GM21526 (cell line): ENCODE results near the gene PPP2R1B.
"Not testable (repeated sequence)": the region's sequence is repeated elsewhere in the genome, so short reads cannot be mapped to it uniquely, and the experiment has no call there.

ENCODE experiments used
- ATAC-seq: cut with Tn5 transposase; IDR thresholded peaks from one replicate; pipeline ENCODE4 v1.9.1; 2021; ENCODE audit warnings: moderate library complexity; ENCODE audit not compliant: unreplicated experiment, low FRiP score

The PPP2R1B gene

GRCh38 chr11:111729071-111729830, 36.9 kb downstream of the PPP2R1B start:
- no peak for ATAC-seq

GRCh38 chr11:111727431-111727830, 38.8 kb downstream of the PPP2R1B start:
- ATAC-seq = no peak

DNA sequence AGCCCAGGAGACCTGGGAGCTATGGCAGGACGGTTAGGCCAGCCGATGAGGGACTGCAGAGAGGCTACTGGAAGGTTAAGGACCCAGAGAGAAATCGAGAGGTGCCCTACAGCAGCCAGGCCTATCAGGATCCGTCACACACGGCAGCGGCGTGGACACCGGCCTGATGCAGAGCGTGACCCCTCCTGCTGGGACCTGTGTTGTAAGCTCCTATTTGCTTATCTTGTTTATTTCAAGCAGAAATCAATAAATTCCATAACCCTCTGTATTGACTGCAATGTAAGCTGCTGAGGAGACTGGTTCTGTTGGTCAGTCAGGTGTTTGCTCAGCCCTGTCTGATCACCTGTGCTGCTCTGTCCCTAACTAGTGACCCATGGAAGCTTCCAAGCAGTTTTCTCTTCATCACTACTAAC, 39.9 kb downstream of the PPP2R1B start:
- ATAC-seq = no peak

- no peak for ATAC-seq
Observed at GRCh38 chr11:111725621-111726020, 40.6 kb downstream of the PPP2R1B start.

DNA sequence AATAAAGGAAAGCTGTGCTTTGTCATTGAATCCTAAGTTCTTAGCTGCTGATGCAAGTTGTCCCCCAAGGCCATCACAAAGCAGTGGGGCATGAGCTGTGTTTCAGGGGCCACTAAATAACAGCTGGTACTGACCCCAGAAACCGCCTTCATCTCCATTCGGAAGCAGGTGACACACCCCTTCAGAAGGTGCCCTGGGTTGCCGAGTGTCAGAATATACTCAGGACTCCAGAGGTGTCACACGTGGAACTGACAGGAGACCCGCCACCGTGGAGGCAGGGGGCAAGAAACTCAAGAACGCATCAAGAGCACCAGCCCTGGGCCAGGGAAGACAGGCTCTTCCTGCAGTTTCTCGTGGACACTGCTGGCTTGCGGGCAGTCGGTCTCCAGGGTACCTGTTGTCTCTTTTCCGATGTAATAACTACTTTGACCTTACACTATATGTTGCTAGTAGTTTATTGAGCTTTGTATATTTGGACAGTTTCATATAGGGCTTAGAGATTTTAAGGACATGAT, 41.5 kb downstream of the PPP2R1B start:
- ATAC-seq = no peak

GRCh38 chr11:111723595-111723994, 42.6 kb downstream of the PPP2R1B start:
- ATAC-seq = no peak

DNA sequence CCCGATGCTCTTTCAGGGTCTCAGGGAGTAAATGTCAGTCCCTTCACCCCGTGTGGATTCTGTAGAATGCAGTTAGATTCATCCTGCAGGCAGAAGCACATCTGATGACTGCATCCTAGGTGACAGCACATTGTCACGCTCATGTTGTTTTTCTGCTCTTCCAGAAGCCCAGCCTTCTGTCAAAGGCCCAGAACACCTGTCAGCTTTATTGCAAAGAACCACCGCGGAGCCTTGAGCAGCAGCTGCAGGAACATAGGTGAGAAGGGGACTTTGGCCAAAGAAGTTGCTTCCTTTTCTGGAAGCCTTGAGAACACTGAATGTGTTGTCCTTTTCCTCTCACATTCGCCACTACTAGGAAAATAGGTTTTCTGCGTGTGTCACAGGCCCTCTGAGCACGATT, 43.7 kb downstream of the PPP2R1B start:
- ATAC-seq = no peak

DNA sequence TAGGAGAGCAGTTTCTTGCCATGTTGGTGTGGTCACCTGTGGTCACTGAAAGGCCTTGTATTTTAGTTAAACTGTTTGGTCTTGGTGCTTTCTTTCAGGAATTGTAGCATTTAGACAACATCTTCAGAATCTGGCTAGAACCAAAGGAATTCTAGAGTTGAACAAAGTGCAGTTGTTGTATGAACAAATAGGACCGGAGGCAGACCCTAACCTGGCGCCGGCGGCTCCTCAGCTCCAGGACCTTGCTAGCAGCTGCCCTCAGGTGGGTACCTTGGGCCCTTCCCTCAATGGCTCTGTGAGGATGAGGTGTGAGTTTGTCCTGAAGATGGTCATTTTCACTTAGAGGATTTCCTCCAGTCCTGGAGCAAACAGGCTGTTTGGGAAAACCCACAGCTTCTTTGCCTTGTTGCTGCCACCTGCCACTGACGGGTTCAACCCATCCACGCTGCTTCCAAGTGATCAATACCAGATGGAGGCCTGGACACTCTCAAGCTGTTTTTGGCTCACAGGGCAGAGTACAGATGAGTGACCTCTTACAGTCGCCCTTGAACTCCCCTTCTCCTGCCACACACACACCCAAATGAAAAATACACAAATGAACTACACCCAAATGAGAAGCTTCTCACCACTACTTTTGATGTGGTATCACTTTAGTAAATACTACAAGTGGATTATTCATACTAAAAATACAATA, 45.2 kb downstream of the PPP2R1B start:
- no peak for ATAC-seq

DNA sequence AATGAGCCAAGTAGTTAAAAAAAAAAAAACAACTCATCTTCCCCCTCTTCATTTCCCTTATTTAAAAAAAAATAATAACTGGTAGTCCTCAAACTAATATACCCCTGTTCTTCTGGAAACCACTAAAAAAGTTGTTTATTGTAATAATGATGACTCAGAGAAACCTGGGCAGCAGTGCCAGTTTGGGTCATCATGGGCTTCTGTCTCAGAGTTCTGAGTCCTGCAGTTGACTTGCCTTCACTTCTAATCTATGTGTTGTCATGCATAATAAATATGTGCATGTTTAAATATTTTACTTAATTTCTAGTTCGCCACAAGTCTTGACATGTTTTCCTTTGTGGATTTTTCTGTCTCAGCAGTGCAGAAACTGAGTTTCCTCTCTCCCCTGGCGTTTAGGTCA, 46.8 kb downstream of the PPP2R1B start:
- no peak for ATAC-seq

DNA sequence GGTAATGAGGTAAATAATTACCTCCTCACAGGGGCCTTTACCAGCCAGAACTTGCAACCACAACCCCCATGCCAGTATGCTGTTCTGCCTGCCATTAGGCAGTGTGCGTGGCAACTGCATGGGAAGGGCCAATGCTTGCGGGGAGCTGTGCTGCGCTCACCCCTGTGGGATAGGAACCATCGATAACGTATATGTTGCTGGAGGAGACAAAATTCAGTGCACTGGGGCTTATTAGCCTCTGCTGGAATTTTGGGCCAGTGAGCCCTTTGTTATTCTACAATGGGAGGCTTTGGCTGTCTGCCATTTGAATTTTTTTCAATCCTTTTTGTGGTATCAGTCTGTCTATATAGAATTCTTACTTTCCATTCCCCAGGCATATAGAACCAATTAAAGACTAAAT, 47.3 kb downstream of the PPP2R1B start:
- ATAC-seq = no peak

DNA sequence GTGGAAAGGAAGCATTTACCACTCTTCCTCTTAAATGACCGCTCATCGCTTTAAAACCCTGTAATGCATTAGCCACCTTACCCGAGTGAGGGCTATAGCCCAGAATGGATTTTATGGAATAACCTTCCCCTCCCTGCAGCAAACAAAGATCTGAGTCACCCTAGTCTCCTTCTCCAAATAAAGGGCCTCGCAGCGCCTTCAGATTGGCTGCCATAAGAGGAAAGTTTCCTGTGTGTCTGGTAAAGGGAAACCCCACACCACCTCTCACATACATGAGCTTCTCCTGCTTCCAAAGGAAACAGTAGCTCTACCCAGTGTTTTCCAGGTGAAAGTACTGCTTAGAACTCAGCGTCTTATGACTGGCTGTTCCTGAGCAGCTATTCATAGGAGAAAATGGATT, 47.8 kb downstream of the PPP2R1B start:
- ATAC-seq = no peak

GRCh38 chr11:111717660-111718059, 48.5 kb downstream of the PPP2R1B start:
- not testable (repeated sequence) for ATAC-seq

DNA sequence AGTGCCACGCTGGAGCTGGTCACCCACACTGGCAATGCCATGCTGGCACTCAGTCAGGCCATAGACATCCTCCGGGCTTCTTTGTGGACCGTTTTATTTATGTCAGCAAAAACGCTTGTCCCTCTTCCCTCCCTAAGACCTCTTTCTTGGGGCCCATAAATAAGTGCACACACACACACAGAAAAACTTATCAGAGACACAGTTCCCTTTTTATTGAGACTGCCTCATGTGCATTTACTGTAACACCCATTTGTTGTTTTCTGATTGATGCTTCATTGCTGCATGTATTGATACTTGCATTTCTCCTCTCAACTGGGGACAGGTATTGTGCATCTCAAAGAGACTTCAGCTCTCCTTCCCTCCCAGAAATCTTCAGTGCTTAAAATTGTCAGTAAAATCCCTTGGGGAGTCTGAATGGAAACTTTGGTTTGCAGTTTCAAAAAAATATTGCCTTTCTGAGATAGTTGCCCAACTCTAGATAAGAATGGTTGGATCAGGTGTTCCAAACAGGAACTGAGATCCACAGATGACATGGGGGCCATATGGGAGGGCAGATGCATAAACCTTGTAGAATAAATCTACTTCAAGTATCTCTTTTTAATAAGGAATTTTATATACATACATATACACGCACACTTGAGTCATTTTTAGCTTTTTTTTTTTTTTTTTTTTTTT, 50.9 kb downstream of the PPP2R1B start:
- ATAC-seq = no peak

- no peak for ATAC-seq
Observed at GRCh38 chr11:111714522-111714921, 51.7 kb downstream of the PPP2R1B start.

- no peak for ATAC-seq
Observed at GRCh38 chr11:111707691-111708067, 58.5 kb downstream of the PPP2R1B start.

DNA sequence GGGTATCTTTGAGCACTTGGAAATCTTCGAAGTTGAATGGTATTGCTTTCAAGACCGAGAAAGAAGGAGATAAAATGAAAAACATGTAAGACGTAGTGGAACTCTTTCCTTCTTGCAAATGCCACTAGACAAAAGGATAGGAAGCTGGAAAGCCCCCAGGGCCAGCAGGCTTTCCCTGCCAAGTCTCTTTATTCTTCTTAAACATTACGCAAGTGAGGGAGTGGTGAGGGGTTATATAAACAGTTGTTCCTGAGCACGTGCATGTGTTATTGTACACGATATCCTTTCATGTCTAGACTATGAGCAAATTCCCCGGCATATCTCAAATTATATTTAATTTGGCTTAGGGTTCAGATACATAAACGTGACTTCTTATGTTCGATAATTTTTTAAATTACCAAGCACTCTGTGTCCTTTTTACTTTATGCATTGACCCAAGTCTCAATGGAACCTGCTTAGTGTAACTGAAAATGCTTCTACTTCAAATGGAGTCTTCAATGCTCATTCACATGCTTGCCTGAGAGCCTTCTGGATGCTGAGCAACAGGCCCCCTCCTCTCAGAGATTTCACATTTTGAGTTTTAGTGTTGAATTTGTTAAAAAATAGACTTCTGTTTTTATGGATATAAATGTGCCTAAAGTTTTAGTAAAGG, 59.0 kb downstream of the PPP2R1B start:
- ATAC-seq = no peak

DNA sequence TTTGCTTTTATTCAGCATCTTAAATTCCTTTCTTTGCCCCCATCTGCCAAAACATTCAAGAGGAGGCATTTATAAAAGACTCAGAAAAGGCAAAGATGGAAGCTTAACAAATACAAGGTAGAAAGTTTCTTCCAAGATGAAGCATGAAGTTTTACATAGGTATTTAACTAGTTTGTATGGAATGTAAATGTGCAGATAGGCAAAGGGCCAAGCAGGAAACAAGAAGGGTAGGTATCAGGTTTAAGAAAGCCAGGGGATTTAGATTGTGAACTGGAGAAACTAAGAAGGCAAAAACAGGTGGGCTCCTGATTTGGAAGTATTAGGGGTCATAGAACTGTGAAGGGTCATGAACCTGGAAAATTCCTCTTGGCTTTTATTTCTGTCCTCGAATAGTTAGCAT, 62.6 kb downstream of the PPP2R1B start:
- no peak for ATAC-seq

- no peak for ATAC-seq
Observed at GRCh38 chr11:111702623-111703022, 63.6 kb downstream of the PPP2R1B start.

DNA sequence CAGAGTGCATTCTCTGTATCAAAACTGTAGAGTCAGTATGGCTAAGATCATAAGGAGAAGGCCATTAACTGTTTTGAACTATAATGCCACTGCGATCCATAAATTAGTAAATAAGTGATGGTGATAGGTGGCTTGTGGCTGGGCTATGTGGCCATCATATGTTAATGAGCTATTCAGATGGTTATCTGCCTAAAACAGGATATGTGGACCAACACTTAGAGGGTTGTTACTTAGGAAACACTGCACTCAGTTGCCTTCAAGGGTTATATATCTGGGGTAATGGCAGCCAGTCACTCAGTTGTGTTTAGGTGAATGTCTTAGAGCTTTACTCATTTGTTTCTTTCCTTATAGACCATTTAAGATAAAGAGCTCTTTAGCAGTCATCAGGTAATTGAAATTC, 66.0 kb downstream of the PPP2R1B start:
- no peak for ATAC-seq

GRCh38 chr11:111699579-111700156, 66.5 kb downstream of the PPP2R1B start:
- ATAC-seq = no peak
